ENCODE results near the gene ADAMTS15.
"Not testable (repeated sequence)": the region's sequence is repeated elsewhere in the genome, so short reads cannot be mapped to it uniquely, and the experiment has no call there.

The ADAMTS15 gene

DNA sequence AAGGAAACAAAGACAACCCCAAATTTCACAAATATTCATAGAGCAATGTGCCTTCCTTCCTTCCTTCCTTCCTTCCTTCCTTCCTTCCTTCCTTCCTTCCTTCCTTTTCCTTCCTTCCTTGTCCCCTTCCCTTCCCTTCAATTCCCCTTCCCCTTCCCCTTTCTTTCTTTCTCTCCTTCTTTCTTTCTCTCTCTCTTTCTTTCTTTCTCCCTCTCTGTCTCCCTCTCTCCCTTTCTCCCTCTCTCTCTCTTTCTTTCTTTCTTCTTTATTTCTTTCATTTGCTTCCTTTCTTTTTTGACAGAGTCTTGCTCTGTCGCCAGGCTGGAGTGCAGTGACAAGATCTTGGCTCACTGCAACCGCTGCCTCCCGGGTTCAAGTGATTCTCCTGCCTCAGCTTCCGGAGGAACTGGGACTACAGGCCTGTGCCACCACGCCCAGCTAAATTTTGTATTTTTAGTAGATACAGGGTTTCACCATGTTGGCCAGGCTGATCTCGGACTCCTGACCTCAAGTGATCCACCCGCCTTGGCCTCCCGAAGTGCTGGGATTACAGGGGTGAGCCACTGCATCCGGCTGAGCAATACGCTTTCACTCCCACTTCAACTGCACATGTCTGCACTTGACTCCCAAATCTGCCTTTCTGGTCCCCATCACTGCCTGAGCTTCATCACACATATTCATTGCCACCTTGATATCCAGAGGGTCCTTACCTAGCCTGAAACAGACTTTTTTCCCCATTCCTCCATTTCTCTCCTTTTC lies 9.9 kb upstream of the ADAMTS15 start:
- not testable (repeated sequence) for DNase-seq

DNA sequence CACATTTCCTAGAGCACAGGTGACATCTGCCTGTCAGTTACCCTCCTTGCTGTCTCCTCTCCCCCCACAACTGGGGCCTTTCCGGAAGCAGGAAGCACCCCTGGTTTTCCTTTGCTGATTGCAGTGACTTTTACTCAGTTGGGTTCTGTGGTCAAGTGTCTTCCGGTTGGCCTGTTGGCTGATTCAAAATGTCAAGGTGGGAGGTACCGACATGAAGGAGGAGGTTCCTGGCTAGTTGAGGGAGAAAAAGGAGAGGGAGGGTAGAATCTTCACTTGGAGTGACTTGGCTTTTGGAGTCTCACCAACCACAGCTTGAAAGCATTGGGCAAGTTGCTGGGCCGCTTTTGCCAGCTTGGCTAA lies 9.3 kb upstream of the ADAMTS15 start:
- DNase-seq, result no peak

DNA sequence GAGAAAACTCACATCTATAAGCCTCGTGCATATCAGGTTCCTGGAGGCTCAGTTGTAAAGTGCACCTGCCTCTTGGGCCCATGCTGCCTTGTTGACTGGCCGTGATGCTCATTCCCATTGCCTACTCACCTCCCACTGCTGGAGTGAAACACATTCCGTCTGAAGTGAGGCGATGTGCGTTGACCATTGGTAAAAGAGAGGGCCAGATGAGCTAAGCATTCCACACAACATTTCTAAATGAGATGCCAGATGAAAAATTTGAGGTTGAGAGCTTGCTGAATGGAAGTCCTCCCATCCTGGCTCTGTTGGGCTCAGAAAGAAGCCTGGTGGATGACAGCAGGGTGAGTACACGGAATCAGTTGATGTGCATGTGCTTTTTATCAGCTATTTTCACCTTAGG lies 8.6 kb upstream of the ADAMTS15 start:
- no peak for DNase-seq

DNA sequence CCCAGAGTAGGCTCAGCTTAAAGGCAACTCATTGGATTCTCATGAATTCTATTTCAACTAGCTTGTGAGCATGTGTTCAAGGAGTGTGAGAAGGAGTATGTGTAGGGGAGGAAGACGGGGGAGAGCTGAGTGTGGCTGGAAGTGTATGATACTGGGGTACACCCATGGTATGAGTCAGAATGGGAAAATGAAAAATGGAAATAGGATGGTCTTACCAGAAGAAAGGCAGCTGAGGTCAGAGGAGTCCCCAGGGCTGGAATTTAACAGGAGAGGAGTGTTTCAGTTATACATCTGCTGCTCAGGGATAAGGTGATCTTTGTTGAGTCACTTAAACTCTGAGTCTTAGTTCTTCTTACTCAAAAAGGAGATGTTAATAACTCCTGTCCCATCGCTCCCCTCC lies 6.7 kb upstream of the ADAMTS15 start:
- no peak for DNase-seq

DNA sequence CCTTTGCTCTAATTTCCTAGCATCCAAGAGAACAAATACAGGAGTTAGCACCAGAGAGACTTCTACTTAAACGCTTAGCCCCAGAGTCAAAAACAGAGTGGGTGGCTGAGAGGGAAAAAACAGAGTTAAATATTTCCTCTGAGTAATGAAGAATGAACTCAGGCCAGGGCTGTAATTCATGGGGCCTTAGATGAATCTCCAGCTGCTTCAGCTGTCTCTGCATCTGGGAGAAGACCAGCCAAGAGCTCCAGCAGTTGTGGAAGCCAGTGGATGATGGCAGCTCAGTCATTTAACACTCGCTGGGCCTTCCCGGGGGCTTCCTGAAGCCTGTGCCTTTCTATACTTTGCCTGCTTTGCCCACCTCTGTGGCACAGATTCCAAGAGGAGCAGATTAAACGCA lies 5.7 kb upstream of the ADAMTS15 start:
- no peak for DNase-seq

DNA sequence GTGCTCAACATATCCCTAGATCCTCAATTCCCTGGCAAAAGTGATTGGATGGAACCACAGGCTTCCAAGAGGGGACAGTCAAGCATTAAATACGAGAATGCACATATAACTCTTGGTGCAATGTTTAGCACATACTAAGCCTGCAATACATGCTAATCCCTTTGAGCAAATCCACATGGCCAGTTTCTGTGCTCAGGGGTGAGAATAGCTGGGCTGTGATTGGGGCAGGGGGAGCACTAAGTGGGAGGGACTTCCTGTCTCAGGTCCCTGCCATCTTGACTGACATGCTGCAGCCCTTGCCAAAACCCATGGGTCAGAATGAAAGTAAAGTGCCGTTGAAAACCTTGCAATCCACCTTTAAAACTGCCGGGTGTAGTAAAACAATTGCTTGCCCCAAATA lies 2.7 kb upstream of the ADAMTS15 start:
- DNase-seq, result no peak

DNA sequence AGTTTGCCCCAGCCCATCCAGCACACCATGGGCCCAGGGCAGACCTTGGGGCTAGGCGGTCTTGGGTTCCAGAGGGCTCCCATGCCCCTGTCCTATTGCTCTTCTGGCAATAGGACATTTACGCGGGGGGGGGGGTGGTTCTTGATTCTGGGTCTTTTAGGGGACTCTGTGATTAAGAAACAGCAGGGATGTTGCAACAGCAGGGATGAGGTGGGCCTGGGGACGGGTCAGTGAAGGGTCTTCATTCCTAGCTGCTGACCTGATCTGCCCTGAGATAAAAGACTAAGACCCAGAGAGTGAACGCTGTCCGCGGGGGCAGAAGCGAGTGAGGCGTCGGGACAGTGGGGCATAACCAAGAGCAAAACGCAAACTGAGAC lies 418 bp upstream of the ADAMTS15 start:
- no peak for DNase-seq

DNA sequence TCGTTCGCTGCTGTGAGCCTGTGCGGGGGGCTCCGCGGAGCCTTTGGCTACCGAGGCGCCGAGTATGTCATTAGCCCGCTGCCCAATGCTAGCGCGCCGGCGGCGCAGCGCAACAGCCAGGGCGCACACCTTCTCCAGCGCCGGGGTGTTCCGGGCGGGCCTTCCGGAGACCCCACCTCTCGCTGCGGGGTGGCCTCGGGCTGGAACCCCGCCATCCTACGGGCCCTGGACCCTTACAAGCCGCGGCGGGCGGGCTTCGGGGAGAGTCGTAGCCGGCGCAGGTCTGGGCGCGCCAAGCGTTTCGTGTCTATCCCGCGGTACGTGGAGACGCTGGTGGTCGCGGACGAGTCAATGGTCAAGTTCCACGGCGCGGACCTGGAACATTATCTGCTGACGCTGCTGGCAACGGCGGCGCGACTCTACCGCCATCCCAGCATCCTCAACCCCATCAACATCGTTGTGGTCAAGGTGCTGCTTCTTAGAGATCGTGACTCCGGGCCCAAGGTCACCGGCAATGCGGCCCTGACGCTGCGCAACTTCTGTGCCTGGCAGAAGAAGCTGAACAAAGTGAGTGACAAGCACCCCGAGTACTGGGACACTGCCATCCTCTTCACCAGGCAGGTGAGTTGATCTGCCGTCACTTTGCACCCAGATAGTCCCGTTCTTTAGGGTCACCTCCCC lies 1.0 kb downstream of the ADAMTS15 start:
- DNase-seq, result no peak

DNA sequence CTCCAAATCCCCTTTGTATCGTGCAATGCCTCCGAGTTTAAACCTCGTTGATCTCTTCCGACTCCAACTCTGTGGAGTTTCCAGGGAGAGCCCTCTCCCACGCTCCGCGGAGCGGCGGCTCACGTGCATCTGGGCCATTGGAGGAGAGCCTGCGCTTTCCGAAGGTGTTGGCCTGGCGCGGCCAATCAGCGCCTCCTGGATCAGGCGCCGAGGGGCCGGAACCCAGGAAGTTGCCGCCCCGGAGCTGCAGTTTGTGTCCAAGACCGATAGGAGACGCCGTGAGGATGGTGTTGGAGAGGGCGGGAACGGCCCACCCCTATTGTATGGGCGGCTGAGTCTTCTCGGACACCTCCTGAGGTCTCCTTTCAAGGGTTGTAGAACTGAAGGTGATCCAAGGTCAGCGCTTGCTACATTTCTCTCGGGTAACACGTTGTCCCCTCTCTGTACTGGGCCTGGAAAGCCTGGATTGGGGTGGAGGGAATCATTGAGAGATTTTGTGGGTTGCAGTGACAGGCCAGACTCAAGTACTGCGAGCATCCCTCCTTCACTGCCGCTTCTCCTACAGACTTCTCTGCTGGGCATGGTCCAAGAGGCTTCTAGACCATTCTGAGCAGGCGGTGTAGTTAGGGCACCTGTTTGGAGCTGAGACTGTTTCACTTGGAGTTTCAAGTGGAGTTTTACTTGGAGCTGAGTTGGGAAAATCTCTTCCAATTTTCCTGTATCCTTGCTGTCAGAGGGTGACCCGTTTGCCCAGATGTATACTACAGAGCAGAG lies 1.7 kb downstream of the ADAMTS15 start:
- DNase-seq, result no peak

DNA sequence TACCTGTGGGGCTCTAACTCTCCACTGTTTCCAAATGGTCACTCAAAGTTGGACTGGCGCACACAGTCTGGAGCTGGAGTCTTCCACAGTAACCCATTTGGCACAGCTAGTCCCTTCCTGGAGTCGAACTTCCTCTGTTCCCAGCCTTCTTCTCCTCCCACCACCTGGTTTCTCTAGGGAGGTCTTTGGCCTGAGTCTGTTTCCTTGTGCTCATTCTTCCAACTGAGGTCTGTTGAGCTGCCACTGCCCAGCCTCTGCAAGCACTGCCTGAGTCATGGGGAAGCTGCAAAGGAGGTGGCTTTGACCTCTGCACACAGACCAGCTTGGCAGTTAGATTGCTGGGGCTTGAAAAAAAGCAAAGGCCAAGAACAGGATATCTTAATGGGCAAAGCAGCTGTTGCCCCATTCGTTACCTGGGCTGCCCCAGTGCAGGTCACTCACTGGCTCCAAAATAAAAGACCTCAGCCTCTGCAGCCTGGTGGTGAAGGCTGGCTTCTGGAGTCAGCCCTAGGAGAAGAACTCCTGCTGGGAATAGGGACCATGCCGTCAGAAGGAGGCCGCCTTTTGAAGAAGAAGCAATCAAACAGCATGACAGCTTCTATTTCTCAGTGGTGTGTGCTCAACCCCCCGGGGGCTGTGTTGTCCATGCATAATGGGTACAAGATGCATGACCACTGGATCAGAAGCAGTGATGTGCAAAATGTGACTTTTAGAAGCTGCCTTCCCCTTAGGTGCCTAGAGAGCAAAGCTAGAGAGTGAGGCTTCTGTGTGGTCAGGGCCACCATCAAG lies 3.0 kb downstream of the ADAMTS15 start:
- DNase-seq, result no peak

DNA sequence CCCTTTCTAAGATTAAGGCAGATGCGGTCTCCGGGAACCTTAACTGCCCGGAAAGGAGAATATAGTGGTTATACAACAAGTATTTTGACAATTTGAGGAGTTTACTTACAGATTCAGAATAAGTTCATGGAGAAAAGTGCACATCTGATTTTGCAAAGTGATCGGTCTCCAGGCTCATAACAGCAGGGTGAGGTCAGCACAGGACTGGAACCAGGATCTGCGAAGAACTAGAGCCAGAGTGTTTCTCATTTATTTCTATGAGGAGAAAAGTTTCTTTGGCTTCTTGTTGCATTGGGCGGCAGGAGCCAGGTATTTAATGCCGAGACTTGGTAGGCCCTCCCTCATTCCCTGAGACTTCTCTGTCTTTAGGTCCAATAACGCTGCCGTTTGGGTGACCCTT lies 3.7 kb downstream of the ADAMTS15 start:
- DNase-seq, result no peak

DNA sequence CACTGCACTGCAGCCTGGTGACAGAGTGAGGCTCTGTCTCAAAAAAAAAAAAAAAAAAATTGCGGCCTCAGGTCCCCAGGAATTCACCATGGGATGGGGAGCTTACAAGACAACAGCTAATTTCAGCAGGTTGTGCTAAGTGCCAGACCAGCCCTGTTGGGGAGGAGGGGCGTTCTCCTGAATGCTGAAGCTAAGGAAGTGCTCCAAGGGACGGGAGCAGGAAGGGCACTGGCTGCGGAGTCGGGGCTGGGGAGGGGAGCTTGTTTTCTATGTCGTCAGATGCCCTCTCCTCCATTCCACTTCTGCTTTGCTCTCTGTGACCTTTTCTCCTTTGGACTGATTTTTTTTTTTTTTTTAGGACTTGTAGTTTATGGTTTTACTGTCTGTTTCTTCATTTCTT lies 4.5 kb downstream of the ADAMTS15 start:
- DNase-seq, result no peak

DNA sequence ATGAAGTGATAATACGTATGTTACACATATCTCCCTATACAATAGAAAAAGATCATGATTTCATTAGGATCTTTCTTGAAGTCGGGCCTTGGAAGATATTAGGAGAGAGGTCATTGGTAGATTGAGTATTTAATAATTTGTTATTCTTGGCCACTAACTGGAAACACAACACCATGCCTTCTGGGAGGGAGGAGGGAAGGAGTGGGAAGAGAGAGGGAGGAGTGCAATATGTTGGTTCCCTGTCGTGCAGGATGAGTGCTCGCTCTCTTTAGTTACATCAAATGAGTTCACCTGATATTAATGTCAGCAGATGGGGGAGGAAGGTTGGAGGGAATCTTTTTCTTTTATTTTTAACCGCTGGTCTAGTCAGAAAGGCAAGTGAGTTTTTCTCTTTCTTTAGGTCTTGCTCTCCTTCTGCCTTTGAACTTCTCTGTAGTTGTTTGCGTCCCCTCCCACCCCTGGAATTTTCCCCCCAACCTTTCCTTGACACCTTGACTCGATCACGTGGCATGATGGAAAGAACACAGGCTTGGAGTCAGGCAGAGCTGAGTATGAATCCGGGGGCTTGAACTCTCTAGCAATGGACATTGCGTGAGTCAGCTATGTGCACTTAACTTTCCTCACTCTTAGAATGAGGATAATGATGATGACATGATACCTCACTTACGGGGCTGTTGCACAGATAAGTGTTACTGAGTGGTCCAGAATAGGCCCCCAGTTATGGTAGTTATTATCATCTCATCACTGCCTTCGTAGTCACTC lies 6.2 kb downstream of the ADAMTS15 start:
- no peak for DNase-seq

DNA sequence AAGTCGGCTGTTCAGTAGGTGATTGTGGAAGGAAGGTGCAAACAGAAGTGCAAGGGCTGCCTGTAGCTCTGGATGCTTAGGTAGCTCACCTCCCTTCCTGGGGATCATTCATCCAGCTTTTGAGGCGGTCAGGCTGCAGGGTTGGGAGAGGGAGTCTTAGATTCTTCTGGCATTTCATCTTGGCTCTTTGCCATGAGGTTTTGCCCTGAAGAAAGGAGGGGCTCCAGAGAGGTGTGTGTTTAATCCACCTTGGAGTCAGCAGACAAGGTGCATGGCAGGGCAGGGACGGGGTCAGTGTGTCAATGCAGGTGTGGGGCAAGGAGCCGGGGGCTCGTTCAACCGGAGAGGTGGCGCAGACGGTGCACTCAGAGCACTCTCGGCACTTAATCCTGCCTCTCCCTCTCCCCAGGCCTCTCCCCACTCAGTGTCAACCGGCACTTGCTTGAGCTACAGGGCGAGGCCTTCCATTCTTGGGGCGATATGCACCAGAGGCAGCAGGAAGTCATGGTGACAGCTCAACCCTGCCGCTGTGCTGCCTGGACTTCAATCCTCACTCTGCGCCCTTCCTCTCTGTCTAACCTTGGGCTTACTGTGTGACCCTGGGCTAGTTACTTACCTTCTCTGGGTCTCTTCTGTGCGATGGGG lies 7.2 kb downstream of the ADAMTS15 start:
- no peak for DNase-seq

DNA sequence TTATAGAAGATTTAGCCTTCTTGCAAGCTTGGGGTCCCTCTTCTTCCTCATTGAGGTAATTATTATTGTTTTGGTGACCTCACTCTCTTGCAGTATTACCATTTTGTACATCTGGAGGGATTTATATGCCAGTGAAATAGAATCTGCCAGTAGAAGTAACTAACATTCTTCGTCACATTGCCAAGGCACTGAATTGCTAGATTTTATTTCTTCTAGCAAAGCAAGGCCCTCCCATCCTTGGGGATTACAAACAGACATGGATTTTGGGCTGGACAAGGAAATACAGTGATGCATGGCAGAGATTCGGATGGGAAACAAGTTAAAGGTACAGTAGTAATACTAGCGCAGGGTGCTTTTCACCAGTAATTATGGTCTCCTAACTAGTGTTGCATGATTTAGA lies 7.8 kb downstream of the ADAMTS15 start:
- no peak for DNase-seq

DNA sequence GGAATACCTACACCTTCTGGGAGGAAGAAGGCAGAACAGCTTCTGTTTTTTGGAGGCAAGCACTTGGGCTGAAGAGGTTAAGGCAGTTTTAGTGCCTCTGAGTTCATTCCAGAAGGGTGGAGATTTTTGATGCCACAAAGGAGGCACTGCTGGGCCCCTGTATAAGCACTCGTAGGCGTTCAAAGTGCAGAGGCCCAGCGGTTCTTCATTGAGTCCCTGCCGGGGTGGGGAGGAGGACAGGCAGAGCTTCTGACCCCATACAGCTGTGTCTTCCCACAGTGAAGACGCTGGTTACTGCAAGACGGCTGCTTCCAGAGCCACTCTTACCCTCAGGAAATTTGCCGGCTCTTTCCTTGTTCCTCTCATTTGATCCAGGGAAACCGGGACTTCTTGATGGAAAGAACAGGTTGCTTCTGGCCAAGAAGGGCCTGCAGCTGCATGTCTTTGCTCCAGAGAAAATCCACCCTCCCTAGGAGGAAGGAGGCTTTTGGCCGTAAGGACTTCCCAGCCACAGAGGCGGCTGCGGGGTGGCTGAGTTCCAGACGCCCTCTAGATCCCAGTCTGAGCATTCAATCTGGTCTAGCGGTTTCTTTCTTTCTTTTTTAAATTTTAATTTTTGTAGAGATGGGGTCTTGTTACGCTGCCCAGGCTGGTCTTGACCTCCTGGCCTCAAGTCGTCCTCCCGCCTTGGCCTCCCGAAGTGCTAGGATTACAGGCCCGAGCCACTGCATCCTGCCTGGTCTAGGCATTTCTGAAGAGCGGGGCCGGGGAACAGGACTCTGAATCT lies 9.4 kb downstream of the ADAMTS15 start:
- no peak for DNase-seq

DNA sequence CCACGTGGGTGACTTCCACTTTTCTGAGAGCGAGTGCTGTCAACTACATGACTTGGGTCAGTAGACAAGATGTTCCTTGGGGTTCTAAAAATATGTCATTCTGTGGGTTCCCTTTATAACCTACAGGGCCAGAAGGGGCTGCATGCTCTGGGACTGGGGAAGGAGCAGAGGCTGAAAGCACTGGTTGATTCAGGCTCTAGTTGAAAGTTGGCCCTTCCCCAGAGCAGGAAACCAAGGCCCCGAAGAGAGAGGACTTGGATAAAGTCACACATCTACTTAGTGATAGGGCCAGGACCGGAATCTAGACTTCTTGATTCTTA lies 9.9 kb downstream of the ADAMTS15 start:
- no peak for DNase-seq

DNA sequence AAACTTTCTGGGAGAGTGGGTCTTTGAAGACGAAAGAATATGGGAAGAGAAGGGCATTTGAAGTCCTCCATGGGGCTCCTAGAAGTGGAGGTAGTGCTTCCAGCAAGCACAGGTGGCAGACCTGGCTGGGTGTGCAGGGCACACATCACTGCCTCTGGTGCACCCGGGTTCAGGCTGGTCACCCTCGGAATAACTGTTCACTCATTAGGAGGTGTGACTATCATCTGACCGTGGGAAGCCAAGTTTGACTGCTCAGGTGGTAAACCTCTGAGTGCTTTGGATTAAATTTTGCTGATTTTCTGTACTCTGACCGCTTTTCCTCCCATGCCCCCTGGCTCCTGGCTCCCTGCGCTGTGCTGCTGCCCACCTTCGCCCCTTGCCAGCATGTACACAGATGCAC lies 11.1 kb downstream of the ADAMTS15 start:
- DNase-seq, result no peak

DNA sequence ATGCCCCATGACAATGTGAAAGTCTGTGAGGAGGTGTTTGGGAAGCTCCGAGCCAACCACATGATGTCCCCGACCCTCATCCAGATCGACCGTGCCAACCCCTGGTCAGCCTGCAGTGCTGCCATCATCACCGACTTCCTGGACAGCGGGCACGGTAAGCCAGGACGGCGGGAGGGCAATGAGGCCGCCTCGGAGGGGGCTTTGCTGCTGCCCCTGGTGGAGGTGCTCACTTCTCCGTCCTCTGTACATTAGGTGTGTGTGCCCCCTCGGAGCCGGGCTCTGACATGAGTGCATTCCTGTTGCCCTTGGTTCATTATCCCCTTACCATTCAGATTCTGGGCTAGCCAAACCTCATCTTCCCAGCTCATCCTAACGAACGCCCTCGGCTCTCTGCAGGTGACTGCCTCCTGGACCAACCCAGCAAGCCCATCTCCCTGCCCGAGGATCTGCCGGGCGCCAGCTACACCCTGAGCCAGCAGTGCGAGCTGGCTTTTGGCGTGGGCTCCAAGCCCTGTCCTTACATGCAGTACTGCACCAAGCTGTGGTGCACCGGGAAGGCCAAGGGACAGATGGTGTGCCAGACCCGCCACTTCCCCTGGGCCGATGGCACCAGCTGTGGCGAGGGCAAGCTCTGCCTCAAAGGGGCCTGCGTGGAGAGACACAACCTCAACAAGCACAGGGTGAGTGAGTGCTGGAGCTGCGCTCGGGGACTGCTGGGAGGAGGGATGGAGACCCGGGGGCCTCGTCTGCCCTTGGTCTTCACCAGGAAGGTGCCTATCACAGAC lies 13.8 kb downstream of the ADAMTS15 start:
- no peak for DNase-seq

DNA sequence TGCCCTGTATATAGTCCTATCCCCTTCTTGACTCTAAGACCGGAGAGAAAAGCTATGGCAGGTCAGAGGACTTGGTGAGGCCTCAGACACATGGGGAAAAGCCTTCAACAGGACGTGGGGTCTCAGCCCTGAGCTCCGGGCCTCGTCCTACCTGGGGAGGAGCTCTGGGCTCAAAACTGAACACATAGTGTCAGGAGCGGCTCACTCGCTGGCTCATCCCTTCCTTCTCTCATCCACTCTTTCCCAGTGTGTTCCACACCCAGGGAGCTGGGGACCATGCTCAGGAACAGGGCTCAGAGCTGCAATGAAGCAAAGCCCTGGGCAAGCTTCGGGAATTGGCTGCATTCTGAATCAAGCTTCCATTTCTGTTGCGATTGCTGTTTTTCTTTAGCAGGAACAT lies 14.5 kb downstream of the ADAMTS15 start:
- DNase-seq, result no peak

Data from NCI-H774 (cell line).